ENCODE measurements around the gene KAZALD1.

KAZALD1 gene

DNA sequence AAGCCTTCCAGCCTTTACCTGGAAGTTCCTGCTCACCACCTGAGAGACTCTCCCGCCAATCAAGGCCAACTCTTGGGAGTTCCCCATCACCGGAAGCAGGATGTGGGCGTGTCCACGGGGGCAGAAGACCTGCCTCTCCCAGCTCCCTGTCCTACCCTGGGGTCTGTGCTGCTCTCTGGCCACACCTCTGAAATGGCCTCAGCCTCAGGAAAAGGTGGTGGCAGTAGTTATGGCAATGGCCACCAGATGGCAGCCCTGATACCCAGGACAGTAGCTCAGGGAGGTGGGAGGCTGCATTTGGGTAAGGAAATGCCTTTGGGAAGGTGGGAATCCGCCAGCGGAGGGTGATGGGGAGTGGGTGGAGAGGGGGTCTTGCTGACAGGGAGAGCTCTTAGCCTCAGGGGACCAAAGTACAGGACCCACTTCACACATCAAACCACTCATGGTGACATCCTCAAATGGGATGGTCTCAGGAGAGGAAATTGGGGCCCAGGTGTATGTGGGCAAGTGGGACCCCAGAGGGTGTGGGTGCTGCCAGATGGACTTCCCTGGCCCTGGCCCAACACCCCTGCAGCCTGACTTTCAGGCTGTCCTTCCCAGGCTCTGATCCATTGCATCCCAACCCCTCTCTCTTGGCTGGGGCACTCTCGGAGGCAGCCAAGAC lies 33.9 kb downstream of the KAZALD1 start:
- DNase-seq = peak; percentile 52

DNA sequence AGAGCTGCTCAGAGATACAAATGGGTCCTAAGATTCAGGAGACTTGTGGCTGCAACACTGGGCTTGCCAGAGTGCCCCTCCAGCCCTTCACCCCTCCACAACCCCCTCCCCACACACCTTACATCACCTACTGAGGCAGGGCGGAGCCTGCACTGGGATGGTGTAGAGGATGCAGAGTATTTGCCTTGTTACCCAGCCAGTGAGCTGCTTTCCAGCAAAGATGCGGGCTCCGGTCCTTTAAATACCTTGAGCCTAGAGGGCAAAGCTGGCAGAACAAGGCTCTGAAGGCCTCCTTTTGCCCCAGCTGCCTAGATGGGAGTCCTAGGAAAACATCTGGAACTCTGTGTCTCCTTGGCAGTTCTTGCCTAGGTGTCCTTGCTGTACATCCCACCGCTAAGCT lies 34.6 kb downstream of the KAZALD1 start:
- no peak for DNase-seq

DNA sequence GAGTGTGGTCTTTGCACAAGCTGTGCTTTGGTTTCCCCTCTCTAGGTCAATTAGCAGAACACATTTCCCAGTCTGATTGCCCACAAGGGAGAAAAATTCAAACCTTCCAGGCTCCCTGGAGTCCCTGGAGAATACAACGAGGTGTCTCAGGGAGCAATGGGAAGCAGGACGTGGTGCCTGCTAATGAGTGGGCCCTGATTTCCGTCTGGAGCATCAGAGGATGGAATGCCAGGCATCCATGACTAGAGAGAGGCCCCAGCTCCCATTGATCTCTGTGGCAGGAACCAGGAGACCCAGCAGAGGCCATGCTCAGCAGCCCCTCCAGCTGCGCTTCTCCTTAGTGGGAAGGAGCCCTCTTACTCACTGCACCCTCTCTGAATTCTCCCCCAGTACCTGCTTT lies 36.1 kb downstream of the KAZALD1 start:
- DNase-seq = no peak

DNA sequence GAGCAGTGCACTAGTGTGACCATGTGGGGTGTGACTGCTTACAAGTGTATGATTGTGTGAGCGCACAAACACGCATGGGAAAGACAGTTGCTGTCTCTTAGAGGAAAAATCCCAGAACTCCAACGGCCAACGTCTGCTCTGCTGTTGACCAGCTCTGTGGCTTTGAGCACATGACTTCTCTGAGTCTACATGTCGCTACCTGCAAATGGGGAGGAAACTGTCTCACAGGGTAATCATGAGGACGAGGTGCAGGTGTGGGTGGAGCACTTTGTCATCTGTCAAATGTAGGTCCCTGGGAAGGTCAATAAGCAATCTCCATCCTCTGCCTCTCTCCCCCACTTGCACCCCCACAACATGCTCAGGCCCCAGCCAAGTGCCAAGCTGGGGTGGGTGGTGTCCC lies 38.1 kb downstream of the KAZALD1 start:
- DNase-seq = no peak

DNA sequence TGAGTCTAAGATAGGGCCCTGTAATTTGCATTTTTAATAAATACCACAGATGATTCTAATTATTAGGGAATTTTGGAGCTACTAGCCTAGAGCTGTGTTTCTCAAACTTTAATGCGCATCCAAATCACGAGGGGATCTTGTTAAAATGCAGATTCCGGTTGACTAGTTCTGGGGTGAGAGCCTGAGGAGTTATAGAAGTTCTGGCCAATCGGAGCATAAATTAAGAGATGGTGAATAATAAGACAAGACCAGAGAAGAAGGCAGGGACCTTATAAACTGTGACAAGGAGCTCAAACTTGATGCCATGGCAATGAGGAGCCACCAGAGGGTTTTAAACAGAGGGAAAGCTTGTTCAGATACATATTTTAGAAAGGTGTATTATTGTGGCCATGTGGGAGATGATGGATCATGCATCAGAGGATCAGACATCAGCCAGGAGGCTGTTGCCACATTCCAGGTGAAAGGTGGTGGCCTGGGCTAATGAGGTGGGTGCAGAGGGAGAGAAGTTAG lies 39.6 kb downstream of the KAZALD1 start:
- no peak for DNase-seq

DNA sequence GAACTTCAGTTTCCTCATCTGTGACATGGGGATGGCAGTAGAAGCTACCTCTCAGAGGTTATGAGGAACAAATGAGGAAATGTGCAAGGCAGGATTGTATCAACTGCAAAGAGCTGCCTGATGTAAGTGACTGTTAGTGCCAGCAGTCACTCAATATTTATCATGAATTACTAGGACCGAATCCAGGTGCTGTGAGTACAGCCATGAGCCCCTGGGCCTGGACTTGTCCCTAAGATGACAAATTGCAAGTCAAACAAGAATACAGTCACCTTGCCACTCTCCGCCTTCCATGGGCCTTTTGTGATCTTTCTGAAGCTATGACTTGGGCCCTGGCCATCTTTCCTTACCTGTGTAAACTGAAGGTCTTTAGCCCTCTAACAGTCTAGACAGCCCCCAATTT lies 41.6 kb downstream of the KAZALD1 start:
- no peak for DNase-seq

DNA sequence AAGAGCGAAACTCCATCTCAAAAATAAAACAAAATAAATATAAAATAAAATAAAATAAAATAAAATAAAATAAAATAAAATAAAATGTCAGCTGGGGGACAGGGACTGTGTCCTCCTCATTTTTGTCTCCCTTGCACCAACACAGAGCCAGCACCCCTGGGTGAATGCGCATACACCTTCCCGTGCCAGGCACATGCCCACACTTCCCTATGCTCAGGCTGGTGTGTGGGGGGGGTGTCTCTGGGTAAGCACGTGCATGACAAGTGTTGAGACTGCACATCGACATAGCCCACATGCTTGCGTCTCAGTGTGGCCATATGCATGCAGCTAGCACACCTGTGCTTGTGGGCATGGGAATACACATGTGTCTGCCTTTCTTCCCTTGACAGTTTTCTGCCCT lies 44.6 kb downstream of the KAZALD1 start:
- no peak for DNase-seq

DNA sequence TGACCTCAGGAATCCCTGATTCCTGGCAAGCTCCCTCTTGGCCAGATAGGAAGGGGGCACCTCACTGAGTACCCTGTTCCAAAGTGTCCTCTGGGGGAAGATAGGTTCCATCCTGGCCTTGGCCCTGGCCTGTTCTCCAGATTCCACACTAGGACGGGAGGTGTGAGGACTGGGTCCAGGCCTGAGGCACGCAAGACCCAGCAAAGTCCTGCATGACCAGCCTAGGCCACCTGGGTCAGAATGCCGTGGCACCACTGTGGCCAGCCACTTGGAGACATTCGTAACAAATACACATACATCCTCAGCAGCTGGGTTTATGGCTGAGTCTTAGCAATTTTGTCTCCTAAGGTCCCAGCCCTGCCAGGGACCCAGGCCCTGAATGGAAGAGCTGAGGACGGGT lies 46.0 kb downstream of the KAZALD1 start:
- no peak for DNase-seq

DNA sequence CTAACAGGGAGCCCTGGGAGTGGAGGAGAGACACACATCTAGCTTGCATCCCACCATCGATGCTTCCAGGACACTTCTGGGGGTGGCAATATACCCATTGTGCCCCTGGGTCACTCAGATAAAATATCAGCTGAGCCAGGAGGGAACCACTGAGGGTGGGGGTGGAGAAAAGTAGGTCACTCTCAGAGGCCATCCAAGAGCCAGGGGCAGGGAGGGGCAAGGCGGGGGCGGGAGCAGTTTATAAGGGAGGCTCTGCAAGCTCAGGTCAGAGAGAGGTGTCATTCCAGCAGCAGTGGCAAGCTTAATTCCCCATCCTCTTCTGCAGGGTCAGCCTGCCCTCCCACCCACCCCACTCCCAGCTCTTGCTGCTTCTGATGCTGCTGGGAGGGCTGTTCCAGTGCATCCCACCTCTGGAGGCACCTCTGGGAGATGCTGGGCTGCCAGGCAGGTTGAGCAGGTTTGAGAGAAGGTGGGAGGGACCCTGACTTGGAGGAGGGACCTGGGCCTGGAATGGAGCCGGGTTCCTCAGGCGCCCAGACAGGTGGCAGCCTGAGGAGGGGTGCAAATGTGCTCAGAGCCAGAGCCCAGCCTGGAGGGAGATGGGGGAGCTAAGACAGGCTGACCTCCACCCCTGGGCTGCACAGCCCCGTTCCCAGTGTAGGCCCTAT lies 49.2 kb downstream of the KAZALD1 start:
- no peak for DNase-seq

DNA sequence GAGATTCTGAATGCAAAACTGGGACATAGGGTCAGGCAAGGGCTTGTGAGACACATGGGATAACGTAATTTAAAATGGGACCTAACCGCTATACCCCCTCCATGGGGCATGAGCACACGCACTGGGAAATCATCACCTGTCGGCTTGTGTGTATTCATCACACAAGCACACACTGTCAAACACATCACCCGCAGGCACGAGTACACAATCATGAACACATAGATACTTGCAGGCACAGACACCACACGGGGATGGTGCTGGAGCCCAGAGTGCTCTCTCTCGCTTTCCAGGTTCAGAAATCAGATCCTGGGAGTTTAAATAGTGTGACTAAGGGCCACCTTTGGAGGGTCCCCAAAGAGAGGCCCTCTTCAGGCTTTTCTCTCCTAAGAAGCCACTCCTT lies 49.8 kb downstream of the KAZALD1 start:
- no peak for DNase-seq

DNA sequence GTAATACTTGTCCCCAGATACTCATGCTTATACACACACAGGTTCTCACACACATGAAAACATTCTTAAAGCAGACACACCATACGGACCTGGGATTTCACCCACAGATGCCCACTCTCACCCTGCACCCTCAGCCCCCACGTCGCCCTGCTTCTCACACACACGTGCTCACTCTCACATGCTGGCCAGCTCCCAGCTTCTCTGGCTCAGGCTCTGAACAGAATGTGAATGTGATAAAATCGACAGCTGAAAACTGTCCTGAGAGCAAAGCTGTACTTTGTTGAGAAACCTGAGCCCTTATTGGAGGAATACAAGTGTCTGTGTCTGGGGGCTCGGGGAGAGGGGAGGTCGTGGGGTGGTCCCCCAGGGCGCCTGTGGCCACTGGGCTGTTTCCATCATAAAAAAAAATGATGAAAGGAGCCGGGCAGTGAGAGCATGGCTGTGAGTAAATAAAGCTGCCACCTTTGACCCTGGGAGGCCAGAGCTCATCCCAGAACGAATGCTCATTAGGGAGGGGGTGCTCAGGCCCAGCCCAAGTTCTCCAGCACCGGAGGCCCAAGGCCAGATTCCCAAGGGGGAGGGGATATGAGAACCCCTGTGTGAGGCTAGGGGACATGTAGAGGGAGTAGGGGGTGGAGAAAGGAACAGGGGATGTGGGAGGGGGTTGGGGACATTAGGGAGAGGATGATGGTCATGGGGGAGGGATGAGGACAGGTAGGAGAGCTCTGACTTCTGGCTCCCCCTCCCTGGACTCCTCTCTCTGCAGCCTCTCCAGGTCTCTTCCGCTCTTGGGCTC lies 51.2 kb downstream of the KAZALD1 start:
- DNase-seq = no peak

DNA sequence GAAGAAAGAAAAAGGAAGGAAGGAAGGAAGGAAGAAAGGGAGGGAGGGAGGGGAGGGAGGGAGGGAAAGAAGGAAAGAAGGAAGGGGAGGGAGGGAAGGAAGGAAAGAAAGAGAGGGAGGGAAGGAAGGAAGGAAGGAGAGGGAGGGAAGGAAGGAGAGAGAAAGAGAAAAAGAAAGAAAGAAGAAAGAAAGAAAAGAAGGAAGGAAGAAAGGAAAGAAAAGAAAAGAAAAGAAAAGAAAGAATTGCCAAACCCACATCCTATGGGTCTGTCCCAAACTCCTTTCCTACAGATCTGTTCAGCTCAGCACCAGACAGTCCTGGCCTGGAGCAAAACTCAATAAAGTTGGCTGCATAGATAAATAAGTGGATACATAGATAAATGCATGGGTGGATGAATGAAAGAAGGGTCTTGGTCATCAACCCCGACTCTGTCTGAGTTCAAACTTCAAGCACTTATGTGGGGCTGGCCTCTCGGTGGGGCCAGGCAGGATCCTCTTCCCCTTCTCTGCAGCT lies 52.2 kb downstream of the KAZALD1 start:
- DNase-seq = no peak

DNA sequence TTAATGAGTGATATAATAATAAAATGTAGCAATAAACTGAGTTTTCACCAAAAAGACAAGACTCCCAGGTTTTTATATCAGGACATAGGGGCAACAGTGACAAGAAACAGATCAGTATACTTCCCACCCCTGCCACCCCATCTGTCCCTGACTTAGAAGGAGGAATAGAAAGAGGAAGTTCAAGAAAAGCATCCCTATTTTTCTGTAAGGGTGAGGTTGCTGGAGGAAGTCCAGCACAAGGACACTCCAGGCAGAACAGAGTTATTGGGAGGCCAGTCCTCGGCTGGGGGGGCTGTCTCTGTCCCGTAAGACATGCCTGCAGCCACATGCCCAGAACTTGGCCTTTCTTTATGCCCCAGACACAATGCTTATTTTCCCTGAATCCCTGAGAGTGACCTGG lies 52.9 kb downstream of the KAZALD1 start:
- no peak for DNase-seq
